Left ventricle myocardium inferior (tissue), 1 donor: ENCODE data around the gene LEFTY2. TPM values are rescaled to one million over a fixed set of nuclear protein-coding genes. Genes with fewer than 3 reads are reported as not detected.

ENCODE experiments used
- DNase-seq: peaks from one replicate; pipeline ENCODE4 v3.0.0-alpha.2; 2020
- H3K27ac ChIP-seq: fragments of 200-600 bp; replicated peaks from 2 replicates; pipeline ENCODE4 v1.8.0; 2021
- H3K27me3 ChIP-seq: fragments of 200-600 bp; 2 replicates; pipeline ENCODE4 v1.8.0; 2021; ENCODE audit warnings: low read depth
- H3K36me3 ChIP-seq: fragments of 200-600 bp; 2 replicates; pipeline ENCODE4 v1.8.0; 2021
- H3K4me1 ChIP-seq: fragments of 200-600 bp; 2 replicates; pipeline ENCODE4 v1.8.0; 2021
- H3K4me3 ChIP-seq: fragments of 200-600 bp; 2 replicates; pipeline ENCODE4 v1.8.0; 2021; ENCODE audit warnings: mild to moderate bottlenecking, moderate library complexity
- H3K9me3 ChIP-seq: fragments of 200-600 bp; replicated peaks from 2 replicates; pipeline ENCODE4 v1.8.0; 2021
- CTCF ChIP-seq: fragments of 200-600 bp; IDR thresholded peaks from 2 replicates; pipeline ENCODE4 v1.8.0; 2021; ENCODE audit warnings: antibody characterized with exemption, mild to moderate bottlenecking, borderline replicate concordance
- intact Hi-C: fragments of 100-400 bp; cut with micrococcal nuclease; formaldehyde crosslinking; loops from one replicate; pipeline ENCODE4 v1.11.0; 2022
- long read RNA-seq: library from polyadenylated mRNA; unstranded; transcript quantifications from one replicate; pipeline ENCODE4 v2.0.0, GENCODE V29; 2021
- total RNA-seq: library from RNA; stranded (reverse); fragmentation: NEBNext Ultra II Directional; extraction: Animal tissue kit (Norgen Biotek cat#: 25700); gene quantifications from one replicate; pipeline ENCODE4 v1.2.1, GENCODE V29; 2021
- donor health status: DM: no; HTN: yes; CAD: no; lungs with severe emphysema.

The LEFTY2 gene, protein sequence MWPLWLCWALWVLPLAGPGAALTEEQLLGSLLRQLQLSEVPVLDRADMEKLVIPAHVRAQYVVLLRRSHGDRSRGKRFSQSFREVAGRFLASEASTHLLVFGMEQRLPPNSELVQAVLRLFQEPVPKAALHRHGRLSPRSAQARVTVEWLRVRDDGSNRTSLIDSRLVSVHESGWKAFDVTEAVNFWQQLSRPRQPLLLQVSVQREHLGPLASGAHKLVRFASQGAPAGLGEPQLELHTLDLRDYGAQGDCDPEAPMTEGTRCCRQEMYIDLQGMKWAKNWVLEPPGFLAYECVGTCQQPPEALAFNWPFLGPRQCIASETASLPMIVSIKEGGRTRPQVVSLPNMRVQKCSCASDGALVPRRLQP
- 0.69 TPM for total RNA-seq
- long read RNA-seq, partial matches to known transcripts, result 0 of 3 reads
- long read RNA-seq, other reads (novel, unspliced or antisense), result 0 of 3 reads

GRCh38 chr1:225941187-225941941 is at the start of gene LEFTY2:
TSS of gene LEFTY2 (minus strand) at chr1:225941220. CDS start at chr1:225941140, 80 bp downstream.
- intact Hi-C loops, result no loop called here
- no peaks in the 10 kb centered on the region for H3K36me3 ChIP-seq
- peaks cover 32% of the 10 kb centered on the region for H3K4me1 ChIP-seq
- H3K27ac ChIP-seq, result peak within 1 kb of the TSS; percentile 75
- peak within 1 kb of the TSS; percentile 33 for H3K4me3 ChIP-seq
- H3K27me3 ChIP-seq, result no peaks in the 10 kb centered on the region
- no peak for TF ChIP-seq CTCF
- DNase-seq, result no peak
- H3K9me3 ChIP-seq, result no peaks in the 10 kb centered on the region

DNA sequence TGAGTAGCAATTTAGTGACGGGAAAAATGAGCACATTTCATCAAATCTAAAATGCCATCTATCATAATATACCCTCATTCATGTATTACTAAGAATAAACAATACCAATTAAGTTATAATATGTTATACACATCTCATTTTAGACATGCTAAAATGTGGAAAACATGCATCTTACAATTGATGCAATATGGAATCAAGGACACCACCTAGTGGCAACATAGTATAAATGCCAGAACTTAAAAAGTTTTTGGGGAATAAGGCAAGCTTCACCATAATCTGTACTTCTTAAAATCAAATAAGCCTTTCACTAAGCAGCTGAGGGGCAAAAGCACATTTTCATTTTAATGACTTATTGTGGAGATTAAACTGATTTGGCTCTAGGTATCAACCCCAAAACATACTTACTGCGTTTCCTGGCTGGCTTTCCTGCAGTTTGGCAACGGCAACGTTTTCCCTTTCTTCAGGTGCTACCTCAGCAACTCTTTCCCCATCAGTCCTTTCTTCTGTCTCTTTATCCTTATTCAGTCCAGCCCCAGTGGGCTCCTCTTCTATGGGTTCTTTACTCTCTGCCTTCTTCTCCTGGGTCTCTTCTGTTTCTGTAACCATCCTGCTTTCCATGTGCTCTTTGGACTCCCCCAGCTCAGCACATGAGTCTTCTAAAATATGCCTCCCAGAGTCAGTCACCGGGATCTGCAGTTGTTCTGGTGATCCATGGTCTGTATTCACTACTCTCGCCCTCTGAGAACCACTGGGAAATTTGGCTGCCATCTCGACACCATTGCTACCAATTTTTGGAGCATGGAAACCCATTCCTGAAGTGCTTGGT is 46.7 kb upstream of the LEFTY2 start:
- no peaks in the 10 kb centered on the region for H3K27me3 ChIP-seq
- no peak overlapping the region for H3K27ac ChIP-seq
- no peaks in the 10 kb centered on the region for H3K9me3 ChIP-seq
- no peak for DNase-seq
- peaks cover 9% of the 10 kb centered on the region for H3K4me1 ChIP-seq
- peaks cover 97% of the 10 kb centered on the region for H3K36me3 ChIP-seq
- peak; percentile 77 for TF ChIP-seq CTCF
- intact Hi-C loops, result no loop called here
- H3K4me3 ChIP-seq, result no peak overlapping the region

- DNase-seq, result no peak
- H3K27ac ChIP-seq, result no peak overlapping the region
- intact Hi-C loops, result no loop called here
- no peaks in the 10 kb centered on the region for H3K9me3 ChIP-seq
- H3K27me3 ChIP-seq, result no peaks in the 10 kb centered on the region
- H3K4me1 ChIP-seq, result peaks cover 14% of the 10 kb centered on the region
- no peak overlapping the region for H3K4me3 ChIP-seq
- peaks cover 93% of the 10 kb centered on the region for H3K36me3 ChIP-seq
- TF ChIP-seq CTCF, result no peak
These were observed 40.7 kb upstream of the LEFTY2 start for GRCh38 chr1:225981714-225982113.

DNA sequence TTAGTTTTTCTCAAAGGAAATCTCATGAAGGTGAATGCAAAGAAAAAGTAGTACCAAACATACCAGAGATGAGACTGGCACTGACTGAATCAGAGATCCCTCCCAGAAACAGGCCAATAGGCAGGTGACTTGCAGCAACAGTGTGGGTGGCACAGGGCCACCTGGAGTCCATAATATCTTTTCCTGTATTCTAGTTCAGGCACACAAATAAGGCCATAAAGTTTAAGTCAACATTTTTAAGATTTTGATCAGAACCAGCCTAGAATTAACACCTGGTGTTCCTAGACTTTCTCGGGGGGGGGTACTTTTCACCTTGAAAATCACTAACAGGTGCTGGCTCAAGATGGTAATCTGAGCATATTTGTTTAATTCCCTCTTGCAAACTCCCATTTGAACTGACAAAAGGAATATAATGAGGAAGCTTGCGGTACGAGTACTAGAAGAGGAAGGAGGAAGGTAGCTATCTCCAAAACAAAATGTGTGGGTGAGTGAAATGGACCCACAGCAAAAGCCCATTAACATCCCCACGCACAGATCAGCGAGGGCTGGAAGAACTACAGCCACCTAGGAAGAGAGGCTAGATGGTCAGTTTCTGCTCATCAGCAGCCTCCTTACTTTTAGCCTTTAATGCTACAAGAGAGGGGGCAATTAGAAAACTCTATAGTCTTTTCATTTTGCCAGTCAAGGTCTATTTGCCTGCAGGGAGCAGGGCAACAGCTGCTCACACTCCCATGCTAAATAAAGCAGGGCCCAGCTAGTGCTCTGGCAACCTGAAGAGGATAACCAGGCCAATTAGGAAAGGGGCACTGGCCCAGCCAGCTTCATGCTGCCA is 39.2 kb upstream of the LEFTY2 start:
- H3K27ac ChIP-seq, result no peak overlapping the region
- H3K4me3 ChIP-seq, result no peak overlapping the region
- H3K4me1 ChIP-seq, result peaks cover 17% of the 10 kb centered on the region
- intact Hi-C loops, result no loop called here
- DNase-seq, result no peak
- H3K9me3 ChIP-seq, result no peaks in the 10 kb centered on the region
- TF ChIP-seq CTCF, result no peak
- peaks cover 78% of the 10 kb centered on the region for H3K36me3 ChIP-seq
- H3K27me3 ChIP-seq, result no peaks in the 10 kb centered on the region
